ENCODE data around the gene PAM. TPM values are rescaled to one million over a fixed set of nuclear protein-coding genes. Genes with fewer than 3 reads are reported as not detected.

The PAM gene
- total RNA-seq, 1 experiment from 2014 or later = 257 TPM

DNA sequence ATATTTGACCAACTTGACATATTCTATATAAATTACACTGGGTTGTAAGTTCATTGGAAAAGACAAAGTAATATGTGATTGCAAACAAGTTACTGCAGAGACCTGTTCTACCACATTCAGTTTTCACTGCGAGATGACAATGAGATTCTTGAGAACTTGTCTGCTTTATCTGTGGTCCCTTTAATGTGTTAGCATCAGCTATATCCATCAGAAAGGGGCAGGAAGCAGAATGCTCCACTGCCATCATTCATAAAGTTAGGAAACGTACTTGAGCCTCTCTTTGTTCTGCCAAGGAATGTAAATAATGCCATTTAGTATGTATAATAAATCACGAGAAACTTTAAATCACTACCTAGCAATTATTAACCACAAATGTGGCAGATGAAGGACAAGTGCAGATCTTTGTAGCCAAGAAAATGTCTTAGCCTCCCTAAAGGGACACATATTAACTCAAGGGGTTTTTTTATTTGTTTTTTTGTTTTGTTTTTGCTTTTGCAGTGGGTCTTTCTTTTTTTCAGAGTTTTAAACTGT lies 305.4 kb downstream of the PAM start:
- H3K9me3 ChIP-seq (ENCODE audit: control insufficient read depth in 1 of 2, insufficient read depth in 1 of 2, low read depth in 1 of 2, low read length in 2 of 2) = no peaks in the 10 kb centered on the region
- no peaks in the 10 kb centered on the region for H3K27me3 ChIP-seq (ENCODE audit: insufficient read depth, low read length)
- H3K9me2 ChIP-seq (ENCODE audit: insufficient read depth) = no peaks in the 10 kb centered on the region
- CTCF ChIA-PET = no interaction called here
- peaks cover 0 to 6% of the 10 kb centered on the region in 2 experiments; a peak in 2 of 4 replicates for H3K4me1 ChIP-seq (ENCODE audit: control insufficient read depth in 1 of 2, insufficient read depth in 2 of 2, low read length in 2 of 2)
- BruUV-seq (replicated peaks) = no TSS peak
- RAD21 ChIA-PET (ENCODE audit: low non-redundant PET in 1 of 2, low total read pairs in 2 of 2, uncharacterized antibody in 2 of 2, unreplicated experiment in 2 of 2) = no interaction called here
- no peak overlapping the region for H2AFZ ChIP-seq (ENCODE audit: low read depth, low read length, poor library complexity, severe bottlenecking)
- H3K9ac ChIP-seq (ENCODE audit: low read length) = no peak overlapping the region
- H3K27ac ChIP-seq (ENCODE audit: low read depth, low read length) = no peak overlapping the region
- no peaks in the 10 kb centered on the region for H3K79me2 ChIP-seq (ENCODE audit: insufficient read depth, low read length)
- no peak overlapping the region for H3K4me3 ChIP-seq (replicated peaks in 1 of 2; ENCODE audit: low read depth in 1 of 2, low read length in 2 of 2)
- no peak overlapping the region for H3K4me2 ChIP-seq (ENCODE audit: low read length)
- no peaks in the 10 kb centered on the region for H4K20me1 ChIP-seq (ENCODE audit: insufficient read depth)
- TF ChIP-seq ZNF274 (IDR thresholded peaks at IDR 0.05; ENCODE audit: low read depth, low read length) = no peak
- no peak for TF ChIP-seq EZH2phosphoT487 (IDR thresholded peaks at IDR 0.05; ENCODE audit: borderline replicate concordance)
- no peak for DNase-seq (ENCODE audit: low read depth, low spot score)
- no peak for ATAC-seq
- POLR2A ChIA-PET = no interaction called here
- H3K36me3 ChIP-seq (ENCODE audit: control insufficient read depth in 1 of 2, insufficient read depth in 2 of 2, low read length in 2 of 2) = no peaks in the 10 kb centered on the region
- intact Hi-C loops (cut with micrococcal nuclease) = no loop called here

DNA sequence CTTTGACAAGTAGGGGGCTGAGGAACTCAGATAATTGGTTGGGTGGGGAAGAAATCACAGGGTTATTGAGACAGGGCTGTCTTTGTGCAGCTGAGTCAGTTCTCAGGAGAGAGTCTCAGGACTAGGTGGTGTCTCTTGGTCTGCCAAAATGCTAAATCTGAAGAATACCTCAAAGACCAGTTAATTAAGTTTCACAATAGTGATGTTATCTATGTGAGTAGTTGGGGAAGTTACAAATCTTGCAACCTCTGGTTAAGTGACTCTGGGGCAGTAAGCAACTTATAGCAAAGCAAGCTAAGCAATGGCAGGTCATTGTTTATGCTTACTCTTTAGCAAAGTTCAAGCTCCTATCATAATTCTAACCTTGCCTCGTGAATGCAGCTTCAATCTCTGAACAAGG lies 311.2 kb downstream of the PAM start:
- no peaks in the 10 kb centered on the region for H3K9me2 ChIP-seq (ENCODE audit: insufficient read depth)
- no peak overlapping the region for H3K9ac ChIP-seq (ENCODE audit: low read length)
- no peak overlapping the region for H2AFZ ChIP-seq (ENCODE audit: low read depth, low read length, poor library complexity, severe bottlenecking)
- no peaks in the 10 kb centered on the region for H3K36me3 ChIP-seq (ENCODE audit: control insufficient read depth in 1 of 2, insufficient read depth in 2 of 2, low read length in 2 of 2)
- no peaks in the 10 kb centered on the region for H3K4me1 ChIP-seq (ENCODE audit: control insufficient read depth in 1 of 2, insufficient read depth in 2 of 2, low read length in 2 of 2)
- H4K20me1 ChIP-seq (ENCODE audit: insufficient read depth) = no peaks in the 10 kb centered on the region
- no TSS peak for BruUV-seq (replicated peaks)
- no peak overlapping the region for H3K27ac ChIP-seq (ENCODE audit: low read depth, low read length)
- RAD21 ChIA-PET (ENCODE audit: low non-redundant PET in 1 of 2, low total read pairs in 2 of 2, uncharacterized antibody in 2 of 2, unreplicated experiment in 2 of 2) = no interaction called here
- no peak overlapping the region for H3K4me2 ChIP-seq (ENCODE audit: low read length)
- CTCF ChIA-PET = no interaction called here
- no peaks in the 10 kb centered on the region for H3K27me3 ChIP-seq (ENCODE audit: insufficient read depth, low read length)
- no peak for ATAC-seq
- intact Hi-C loops (cut with micrococcal nuclease) = no loop called here
- DNase-seq (ENCODE audit: low read depth, low spot score) = no peak
- H3K79me2 ChIP-seq (ENCODE audit: insufficient read depth, low read length) = no peaks in the 10 kb centered on the region
- no peak overlapping the region for H3K4me3 ChIP-seq (replicated peaks in 1 of 2; ENCODE audit: low read depth in 1 of 2, low read length in 2 of 2)
- POLR2A ChIA-PET = no interaction called here
- H3K9me3 ChIP-seq (ENCODE audit: control insufficient read depth in 1 of 2, insufficient read depth in 1 of 2, low read depth in 1 of 2, low read length in 2 of 2) = no peaks in the 10 kb centered on the region
- TF ChIP-seq CEBPB (IDR thresholded peaks at IDR 0.05; ENCODE audit: low read depth) (no peak), ATF3 (IDR thresholded peaks at IDR 0.05) (no peak), EGR1 (IDR thresholded peaks at IDR 0.05; ENCODE audit: low read depth) (no peak), YY1 (IDR thresholded peaks at IDR 0.05; ENCODE audit: extremely low read depth, insufficient replicate concordance, low read depth, low read length) (no peak), JUND (IDR thresholded peaks at IDR 0.05) (no peak), POLR2A (IDR thresholded peaks at IDR 0.05; ENCODE audit: borderline replicate concordance, extremely low read depth, insufficient read depth, insufficient read length) (no peak), ZNF274 (IDR thresholded peaks at IDR 0.05; ENCODE audit: low read depth, low read length) (no peak), ZBTB33 (IDR thresholded peaks at IDR 0.05; ENCODE audit: extremely low read depth, insufficient replicate concordance, low read length) (no peak), FOSL1 (IDR thresholded peaks at IDR 0.05; ENCODE audit: low read depth) (no peak)
- TF ChIP-seq, protein P1, sequence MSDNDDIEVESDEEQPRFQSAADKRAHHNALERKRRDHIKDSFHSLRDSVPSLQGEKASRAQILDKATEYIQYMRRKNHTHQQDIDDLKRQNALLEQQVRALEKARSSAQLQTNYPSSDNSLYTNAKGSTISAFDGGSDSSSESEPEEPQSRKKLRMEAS (IDR thresholded peaks at IDR 0.05) = no peak
- TF ChIP-seq, protein P2, sequence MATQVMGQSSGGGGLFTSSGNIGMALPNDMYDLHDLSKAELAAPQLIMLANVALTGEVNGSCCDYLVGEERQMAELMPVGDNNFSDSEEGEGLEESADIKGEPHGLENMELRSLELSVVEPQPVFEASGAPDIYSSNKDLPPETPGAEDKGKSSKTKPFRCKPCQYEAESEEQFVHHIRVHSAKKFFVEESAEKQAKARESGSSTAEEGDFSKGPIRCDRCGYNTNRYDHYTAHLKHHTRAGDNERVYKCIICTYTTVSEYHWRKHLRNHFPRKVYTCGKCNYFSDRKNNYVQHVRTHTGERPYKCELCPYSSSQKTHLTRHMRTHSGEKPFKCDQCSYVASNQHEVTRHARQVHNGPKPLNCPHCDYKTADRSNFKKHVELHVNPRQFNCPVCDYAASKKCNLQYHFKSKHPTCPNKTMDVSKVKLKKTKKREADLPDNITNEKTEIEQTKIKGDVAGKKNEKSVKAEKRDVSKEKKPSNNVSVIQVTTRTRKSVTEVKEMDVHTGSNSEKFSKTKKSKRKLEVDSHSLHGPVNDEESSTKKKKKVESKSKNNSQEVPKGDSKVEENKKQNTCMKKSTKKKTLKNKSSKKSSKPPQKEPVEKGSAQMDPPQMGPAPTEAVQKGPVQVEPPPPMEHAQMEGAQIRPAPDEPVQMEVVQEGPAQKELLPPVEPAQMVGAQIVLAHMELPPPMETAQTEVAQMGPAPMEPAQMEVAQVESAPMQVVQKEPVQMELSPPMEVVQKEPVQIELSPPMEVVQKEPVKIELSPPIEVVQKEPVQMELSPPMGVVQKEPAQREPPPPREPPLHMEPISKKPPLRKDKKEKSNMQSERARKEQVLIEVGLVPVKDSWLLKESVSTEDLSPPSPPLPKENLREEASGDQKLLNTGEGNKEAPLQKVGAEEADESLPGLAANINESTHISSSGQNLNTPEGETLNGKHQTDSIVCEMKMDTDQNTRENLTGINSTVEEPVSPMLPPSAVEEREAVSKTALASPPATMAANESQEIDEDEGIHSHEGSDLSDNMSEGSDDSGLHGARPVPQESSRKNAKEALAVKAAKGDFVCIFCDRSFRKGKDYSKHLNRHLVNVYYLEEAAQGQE (IDR thresholded peaks at IDR 0.05; ENCODE audit: low read depth) = no peak
